ENCODE data around the gene CROCC2. TPM values are rescaled to one million over a fixed set of nuclear protein-coding genes. Genes with fewer than 3 reads are reported as not detected.

The CROCC2 gene
- total and polyA plus RNA-seq, 5 donors from 2014 or later = not detected

DNA sequence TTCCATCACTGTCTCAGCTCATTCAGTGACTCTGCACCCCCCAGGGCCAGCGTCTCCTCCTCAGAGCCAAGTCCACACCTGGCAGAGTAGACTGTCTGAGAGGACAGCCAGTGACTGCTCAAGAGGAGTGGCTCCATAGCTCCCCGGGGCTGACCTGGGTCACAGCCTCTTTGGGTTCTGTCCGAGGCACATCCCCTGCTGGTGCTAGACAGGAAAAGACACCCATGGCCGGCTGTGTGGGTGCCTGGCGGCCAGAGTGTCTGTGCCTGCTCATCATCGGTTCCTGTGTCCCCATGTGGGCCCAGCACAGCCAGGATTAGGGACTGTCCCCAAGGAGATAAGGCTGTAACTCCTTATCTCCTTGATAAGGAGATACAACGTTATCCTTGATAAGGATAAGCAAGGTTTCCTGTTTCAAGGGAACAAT is 3.5 kb upstream of the CROCC2 start:
- DNase-seq = no peak
- Histone ChIP-seq H3K27me3 (ENCODE audit: control insufficient read depth, insufficient read depth, low read length) (no peaks in the 10 kb centered on the region), H3K4me1 (ENCODE audit: control insufficient read depth, insufficient read depth, low read length, poor library complexity, severe bottlenecking) (no peaks in the 10 kb centered on the region), H3K36me3 (ENCODE audit: control insufficient read depth, insufficient read depth, low read length) (no peaks in the 10 kb centered on the region), H3K9me3 (ENCODE audit: control insufficient read depth in 2 of 2, low read length in 2 of 2) (no peaks in the 10 kb centered on the region), H3K27ac (ENCODE audit: insufficient read depth, low read length, poor library complexity, severe bottlenecking) (no peak overlapping the region), H3K4me3 (ENCODE audit: low read depth, low read length) (no peak overlapping the region)
- Mint-ChIP-seq H3K27ac (no peak overlapping the region), H3K4me3 (no peak overlapping the region), H3K9me3 (peaks cover 0 to 2% (median 0%) of the 10 kb centered on the region in 7 donors), H3K27me3 (no peaks in the 10 kb centered on the region), H3K36me3 (no peaks in the 10 kb centered on the region), H3K4me1 (no peaks in the 10 kb centered on the region)
- ATAC-seq (ENCODE audit: low read depth in 2 of 2) = no peak

DNA sequence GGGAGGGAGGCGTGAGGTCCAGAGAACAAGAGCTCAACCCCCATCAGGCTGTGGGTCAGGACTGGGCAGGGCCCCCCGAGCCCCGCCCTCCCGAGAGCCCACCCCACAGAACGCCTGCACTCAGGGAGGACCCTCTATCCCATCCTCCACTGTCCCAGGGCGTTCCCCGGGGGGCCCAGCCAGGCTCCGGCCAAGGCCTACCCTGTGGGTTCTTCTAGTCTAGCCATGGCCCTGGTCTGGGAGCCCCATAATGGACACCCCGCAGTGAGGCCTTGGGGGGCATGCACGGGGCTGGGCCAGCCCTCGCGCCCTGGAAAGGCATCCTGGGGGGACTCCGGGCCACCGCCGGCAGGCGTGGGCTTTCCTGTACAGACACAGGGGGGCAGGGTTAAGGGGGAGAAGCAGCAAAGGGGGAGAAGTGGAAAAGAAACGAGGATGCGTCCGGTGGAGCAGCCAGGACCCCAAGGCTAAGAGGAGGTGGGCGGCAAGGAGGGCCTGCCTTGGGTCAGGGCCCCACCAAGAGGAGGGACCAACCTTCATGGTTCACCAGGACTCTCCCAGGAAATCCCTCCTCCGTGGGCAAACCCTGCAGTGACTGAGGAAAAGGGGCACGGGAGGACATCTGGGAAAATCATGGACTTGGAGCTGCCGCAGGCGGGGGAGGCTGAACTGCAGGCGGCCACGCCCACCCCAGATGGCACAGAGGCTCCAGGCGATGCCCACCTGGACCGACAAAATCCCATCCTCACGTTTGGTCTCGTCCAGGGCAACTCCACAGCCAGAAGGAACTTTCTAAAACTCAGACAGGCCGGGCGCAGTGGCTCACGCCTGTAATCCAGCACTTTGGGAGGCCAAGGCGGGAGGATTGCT is 2.7 kb upstream of the CROCC2 start:
- Mint-ChIP-seq H3K27ac (no peak overlapping the region), H3K36me3 (no peaks in the 10 kb centered on the region), H3K4me3 (no peak overlapping the region), H3K4me1 (no peaks in the 10 kb centered on the region), H3K9me3 (peaks cover 0 to 2% (median 0%) of the 10 kb centered on the region in 7 donors), H3K27me3 (no peaks in the 10 kb centered on the region)
- H3K9me3 ChIP-seq (ENCODE audit: control insufficient read depth in 2 of 2, low read length in 2 of 2) = no peaks in the 10 kb centered on the region
- H3K4me1 ChIP-seq (ENCODE audit: control insufficient read depth, insufficient read depth, low read length, poor library complexity, severe bottlenecking) = no peaks in the 10 kb centered on the region
- no peaks in the 10 kb centered on the region for H3K27me3 ChIP-seq (ENCODE audit: control insufficient read depth, insufficient read depth, low read length)
- DNase-seq = no peak
- no peak for ATAC-seq (ENCODE audit: low read depth in 2 of 2)
- no peaks in the 10 kb centered on the region for H3K36me3 ChIP-seq (ENCODE audit: control insufficient read depth, insufficient read depth, low read length)
- H3K4me3 ChIP-seq (ENCODE audit: low read depth, low read length) = no peak overlapping the region
- H3K27ac ChIP-seq (ENCODE audit: insufficient read depth, low read length, poor library complexity, severe bottlenecking) = no peak overlapping the region

- Histone ChIP-seq H3K27ac (ENCODE audit: insufficient read depth, low read length, poor library complexity, severe bottlenecking) (no peak overlapping the region), H3K4me1 (ENCODE audit: control insufficient read depth, insufficient read depth, low read length, poor library complexity, severe bottlenecking) (no peaks in the 10 kb centered on the region), H3K27me3 (ENCODE audit: control insufficient read depth, insufficient read depth, low read length) (no peaks in the 10 kb centered on the region), H3K36me3 (ENCODE audit: control insufficient read depth, insufficient read depth, low read length) (no peaks in the 10 kb centered on the region), H3K4me3 (ENCODE audit: low read depth, low read length) (no peak overlapping the region), H3K9me3 (ENCODE audit: control insufficient read depth in 2 of 2, low read length in 2 of 2) (no peaks in the 10 kb centered on the region)
- no peak overlapping the region for H3K4me3 Mint-ChIP-seq
- no peak overlapping the region for H3K27ac Mint-ChIP-seq
- H3K27me3 Mint-ChIP-seq = no peaks in the 10 kb centered on the region
- DNase-seq (no peak), ATAC-seq (ENCODE audit: low read depth in 2 of 2) (no peak)
- peaks cover 0 to 2% (median 0%) of the 10 kb centered on the region in 7 donors for H3K9me3 Mint-ChIP-seq
- H3K4me1 Mint-ChIP-seq = no peaks in the 10 kb centered on the region
- H3K36me3 Mint-ChIP-seq = no peaks in the 10 kb centered on the region
Observed at GRCh38 chr2:240904216-240905175, 1.6 kb upstream of the CROCC2 start.

- no peak for DNase-seq
- no peaks in the 10 kb centered on the region for H3K36me3 Mint-ChIP-seq
- no peaks in the 10 kb centered on the region for H3K36me3 ChIP-seq (ENCODE audit: control insufficient read depth, insufficient read depth, low read length)
- no peak for ATAC-seq (ENCODE audit: low read depth in 2 of 2)
- H3K4me1 ChIP-seq (ENCODE audit: control insufficient read depth, insufficient read depth, low read length, poor library complexity, severe bottlenecking) = no peaks in the 10 kb centered on the region
- H3K4me3 ChIP-seq (ENCODE audit: low read depth, low read length) = no peak overlapping the region
- H3K27ac ChIP-seq (ENCODE audit: insufficient read depth, low read length, poor library complexity, severe bottlenecking) = no peak overlapping the region
- H3K9me3 Mint-ChIP-seq = peaks cover 0 to 2% (median 0%) of the 10 kb centered on the region in 7 donors
- H3K27ac Mint-ChIP-seq = no peak overlapping the region
- H3K27me3 Mint-ChIP-seq = no peaks in the 10 kb centered on the region
- no peaks in the 10 kb centered on the region for H3K27me3 ChIP-seq (ENCODE audit: control insufficient read depth, insufficient read depth, low read length)
- H3K4me1 Mint-ChIP-seq = no peaks in the 10 kb centered on the region
- H3K9me3 ChIP-seq (ENCODE audit: control insufficient read depth in 2 of 2, low read length in 2 of 2) = no peaks in the 10 kb centered on the region
- no peak overlapping the region for H3K4me3 Mint-ChIP-seq
Observed at GRCh38 chr2:240905176-240905781, 857 bp upstream of the CROCC2 start.

GRCh38 chr2:240906911-240907590 is 915 bp downstream of the CROCC2 start:
- no peaks in the 10 kb centered on the region for H3K36me3 Mint-ChIP-seq
- H3K4me3 Mint-ChIP-seq = no peak overlapping the region
- ATAC-seq (ENCODE audit: low read depth in 2 of 2) (no peak), DNase-seq (no peak)
- H3K27ac Mint-ChIP-seq = no peak overlapping the region
- H3K4me1 Mint-ChIP-seq = no peaks in the 10 kb centered on the region
- no peaks in the 10 kb centered on the region for H3K4me1 ChIP-seq (ENCODE audit: control insufficient read depth, insufficient read depth, low read length, poor library complexity, severe bottlenecking)
- no peaks in the 10 kb centered on the region for H3K27me3 ChIP-seq (ENCODE audit: control insufficient read depth, insufficient read depth, low read length)
- no peak overlapping the region for H3K4me3 ChIP-seq (ENCODE audit: low read depth, low read length)
- no peaks in the 10 kb centered on the region for H3K9me3 ChIP-seq (ENCODE audit: control insufficient read depth in 2 of 2, low read length in 2 of 2)
- H3K27ac ChIP-seq (ENCODE audit: insufficient read depth, low read length, poor library complexity, severe bottlenecking) = no peak overlapping the region
- no peaks in the 10 kb centered on the region for H3K36me3 ChIP-seq (ENCODE audit: control insufficient read depth, insufficient read depth, low read length)
- H3K9me3 Mint-ChIP-seq = peaks cover 0 to 2% (median 0%) of the 10 kb centered on the region in 7 donors
- peaks cover 13% of the 10 kb centered on the region for H3K27me3 Mint-ChIP-seq

- H3K9me3 ChIP-seq (ENCODE audit: control insufficient read depth in 2 of 2, low read length in 2 of 2) = no peaks in the 10 kb centered on the region
- H3K4me3 ChIP-seq (ENCODE audit: low read depth, low read length) = no peak overlapping the region
- Mint-ChIP-seq H3K36me3 (no peaks in the 10 kb centered on the region), H3K4me3 (no peak overlapping the region), H3K27ac (no peak overlapping the region), H3K27me3 (peaks cover 13% of the 10 kb centered on the region), H3K4me1 (peaks cover 0 to 5% (median 0%) of the 10 kb centered on the region in 4 donors), H3K9me3 (no peaks in the 10 kb centered on the region)
- DNase-seq (no peak), ATAC-seq (ENCODE audit: low read depth in 2 of 2) (no peak)
- H3K27me3 ChIP-seq (ENCODE audit: control insufficient read depth, insufficient read depth, low read length) = no peaks in the 10 kb centered on the region
- H3K27ac ChIP-seq (ENCODE audit: insufficient read depth, low read length, poor library complexity, severe bottlenecking) = no peak overlapping the region
- H3K4me1 ChIP-seq (ENCODE audit: control insufficient read depth, insufficient read depth, low read length, poor library complexity, severe bottlenecking) = no peaks in the 10 kb centered on the region
- H3K36me3 ChIP-seq (ENCODE audit: control insufficient read depth, insufficient read depth, low read length) = no peaks in the 10 kb centered on the region
Observed at GRCh38 chr2:240909216-240909974, 3.3 kb downstream of the CROCC2 start.
